Calu3 (cell line): ENCODE results near the gene NEU2. TPM values are rescaled to one million over a fixed set of nuclear protein-coding genes. Genes with fewer than 3 reads are reported as not detected.
"Not testable (repeated sequence)": the region's sequence is repeated elsewhere in the genome, so short reads cannot be mapped to it uniquely, and the experiment has no call there.

Experiments
- BruUV-seq: library from RNA; stranded (reverse); fragments of 400-500 nt; replicated peaks from 2 replicates; lab custom pipeline; 2021; lab: Mats Ljungman, UMichigan
- CTCF ChIA-PET: fragments of 300-600 bp; sonication (Branson Sonifier 250); formaldehyde crosslinking; loops from one replicate; lab custom pipeline; 2022; ENCODE audit warnings: antibody characterized with exemption; lab: Charles Lee
- DNase-seq: peaks from one replicate; pipeline ENCODE4 v3.0.0; 2022
- H3K27ac Mint-ChIP-seq: one replicate; pipeline ENCODE4 v1.8.0; 2022; ENCODE audit warnings: mixed read lengths; ENCODE audit not compliant: unreplicated experiment
- H3K27me3 Mint-ChIP-seq: one replicate; pipeline ENCODE4 v1.8.0; 2022; ENCODE audit warnings: mixed read lengths; ENCODE audit not compliant: unreplicated experiment
- H3K36me3 Mint-ChIP-seq: one replicate; pipeline ENCODE4 v1.8.0; 2022; ENCODE audit warnings: mild to moderate bottlenecking, moderate library complexity, mixed read lengths; ENCODE audit not compliant: insufficient read depth, unreplicated experiment
- H3K4me1 Mint-ChIP-seq: one replicate; pipeline ENCODE4 v1.8.0; 2022; ENCODE audit warnings: mild to moderate bottlenecking, low read depth, mixed read lengths; ENCODE audit not compliant: unreplicated experiment
- H3K4me3 Mint-ChIP-seq: one replicate; pipeline ENCODE4 v1.8.0; 2022; ENCODE audit warnings: mild to moderate bottlenecking, low read depth, moderate library complexity, mixed read lengths; ENCODE audit not compliant: unreplicated experiment
- H3K9me3 Mint-ChIP-seq: one replicate; pipeline ENCODE4 v1.8.0; 2022; ENCODE audit warnings: low read depth, mixed read lengths; ENCODE audit not compliant: unreplicated experiment
- CTCF ChIP-seq: fragments of 200-600 bp; IDR thresholded peaks from one replicate; pipeline ENCODE4 v1.8.0; 2022; ENCODE audit warnings: antibody characterized with exemption; ENCODE audit not compliant: unreplicated experiment
- intact Hi-C: fragments of 100-400 bp; cut with micrococcal nuclease; formaldehyde crosslinking; loops from one replicate; pipeline ENCODE4 v1.10.0; 2022; ENCODE audit not compliant: unreplicated experiment
- total RNA-seq: library from RNA; stranded (reverse); gene quantifications from 2 replicates; pipeline ENCODE4 v1.2.3, GENCODE V29; 2022

NEU2 gene
- total RNA-seq, 1 experiment from 2014 or later = not detected

- no peaks in the 10 kb centered on the region for H3K36me3 Mint-ChIP-seq
- H3K4me3 Mint-ChIP-seq = no peak overlapping the region
- CTCF ChIA-PET = no interaction called here
- no peak for TF ChIP-seq CTCF
- intact Hi-C loops = no loop called here
- BruUV-seq = no TSS peak
- H3K9me3 Mint-ChIP-seq = no peaks in the 10 kb centered on the region
- peaks cover 9% of the 10 kb centered on the region for H3K4me1 Mint-ChIP-seq
- peaks cover 78% of the 10 kb centered on the region for H3K27me3 Mint-ChIP-seq
- DNase-seq = no peak
- H3K27ac Mint-ChIP-seq = no peak overlapping the region
Observed at GRCh38 chr2:233047667-233048066, 15.2 kb downstream of the NEU2 start.

- intact Hi-C loops = no loop called here
- no peaks in the 10 kb centered on the region for H3K36me3 Mint-ChIP-seq
- peaks cover 68% of the 10 kb centered on the region for H3K27me3 Mint-ChIP-seq
- TF ChIP-seq CTCF = no peak
- no peaks in the 10 kb centered on the region for H3K9me3 Mint-ChIP-seq
- no TSS peak for BruUV-seq
- H3K4me1 Mint-ChIP-seq = peaks cover 9% of the 10 kb centered on the region
- DNase-seq = no peak
- CTCF ChIA-PET = interaction anchor here (0.5 to 0.6 kb wide), 2 partner anchors 20 to 461 kb away, joined by 4 to 5 read pairs; no protein-coding TSS in a partner anchor
- H3K27ac Mint-ChIP-seq = no peak overlapping the region
- H3K4me3 Mint-ChIP-seq = no peak overlapping the region
Observed at GRCh38 chr2:233048569-233049193, 16.2 kb downstream of the NEU2 start.

- DNase-seq = no peak
- H3K36me3 Mint-ChIP-seq = no peaks in the 10 kb centered on the region
- CTCF ChIA-PET = no interaction called here
- TF ChIP-seq CTCF = no peak
- BruUV-seq = no TSS peak
- no peak overlapping the region for H3K4me3 Mint-ChIP-seq
- intact Hi-C loops = no loop called here
- peaks cover 9% of the 10 kb centered on the region for H3K4me1 Mint-ChIP-seq
- H3K27me3 Mint-ChIP-seq = peaks cover 67% of the 10 kb centered on the region
- H3K27ac Mint-ChIP-seq = no peak overlapping the region
- H3K9me3 Mint-ChIP-seq = no peaks in the 10 kb centered on the region
Observed at GRCh38 chr2:233049194-233049761, 16.8 kb downstream of the NEU2 start.

- TF ChIP-seq CTCF = no peak
- BruUV-seq = no TSS peak
- no peaks in the 10 kb centered on the region for H3K9me3 Mint-ChIP-seq
- CTCF ChIA-PET = interaction anchor here (1.5 kb wide), 1 partner anchor 22 kb away, joined by 4 read pairs; no protein-coding TSS in a partner anchor
- H3K36me3 Mint-ChIP-seq = no peaks in the 10 kb centered on the region
- H3K4me3 Mint-ChIP-seq = no peak overlapping the region
- H3K4me1 Mint-ChIP-seq = peaks cover 9% of the 10 kb centered on the region
- peaks cover 74% of the 10 kb centered on the region for H3K27me3 Mint-ChIP-seq
- no peak overlapping the region for H3K27ac Mint-ChIP-seq
- no peak for DNase-seq
- intact Hi-C loops = loop anchor here (10.0 kb wide), 1 partner anchor 197 kb away; no protein-coding TSS in a partner anchor
Observed at GRCh38 chr2:233051241-233052149, 19.0 kb downstream of the NEU2 start.

- H3K36me3 Mint-ChIP-seq, H3K4me1 Mint-ChIP-seq, H3K4me3 Mint-ChIP-seq, H3K27ac Mint-ChIP-seq, BruUV-seq, H3K9me3 Mint-ChIP-seq, DNase-seq: not testable (repeated sequence)
- peaks cover 67% of the 10 kb centered on the region for H3K27me3 Mint-ChIP-seq
- CTCF ChIA-PET = interaction anchor here (1.5 kb wide), 1 partner anchor 23 kb away, joined by 4 read pairs; no protein-coding TSS in a partner anchor
- intact Hi-C loops = loop anchor here (10.0 kb wide), 1 partner anchor 198 kb away; no protein-coding TSS in a partner anchor
Observed at GRCh38 chr2:233052517-233052916, 20.0 kb downstream of the NEU2 start.
